Mucosa of descending colon (tissue), 3 donors: ENCODE data around the gene RUNX3. TPM values are rescaled to one million over a fixed set of nuclear protein-coding genes. Genes with fewer than 3 reads are reported as not detected.
A peak's percentile ranks its signal among the peaks of the same experiment; 100 is the strongest.

ENCODE experiments used
- ATAC-seq: fragments of 200-7000 bp; cut with Tn5 transposase; one replicate; pipeline ENCODE4 v1.9.1; 2020; ENCODE audit warnings: mild to moderate bottlenecking, moderate library complexity
- DNase-seq, 3 donors: peaks; one replicate each; pipeline ENCODE4 v3.0.0-alpha.2; 2020
- H3K36me3 ChIP-seq: fragments of 200-600 bp; one replicate; pipeline ENCODE4 v1.8.0; 2021; ENCODE audit warnings: low read depth, mild to moderate bottlenecking
- H3K4me1 ChIP-seq: fragments of 200-600 bp; one replicate; pipeline ENCODE4 v1.8.0; 2021; ENCODE audit warnings: low read depth, mild to moderate bottlenecking
- H3K4me3 ChIP-seq: fragments of 200-600 bp; one replicate; pipeline ENCODE4 v1.8.0; 2021; ENCODE audit warnings: mild to moderate bottlenecking
- H3K9me3 ChIP-seq: fragments of 200-600 bp; one replicate; pipeline ENCODE4 v1.8.0; 2021; ENCODE audit warnings: mild to moderate bottlenecking
- CTCF ChIP-seq: fragments of 200-600 bp; IDR thresholded peaks from one replicate; pipeline ENCODE4 v1.8.0; 2022; ENCODE audit warnings: antibody characterized with exemption, mild to moderate bottlenecking
- intact Hi-C, 2 donors: fragments of 100-400 bp; cut with DNase I in 1 of 2; cut with micrococcal nuclease in 1 of 2; formaldehyde crosslinking; loops; one replicate each; pipeline versions ENCODE4 v1.11.0 to v1.11.1; 2022; cut with DNase I, micrococcal nuclease
- total RNA-seq, 3 donors: library from RNA; stranded (reverse); fragmentation: NEBNext Ultra II Directional in 2 of 3; extraction: Animal tissue kit (Norgen Biotek cat#: 25700) in 2 of 3; gene quantifications; one replicate each; pipeline versions ENCODE4 v1.2.1 to v1.2.4, GENCODE V29; 2021 to 2023
- donor health status: DM: no; HTN: no; CAD: no; lungs with moderate emphysema.
- donor health status: DM: no; HTN: no; CAD: no.
- donor health status: DM: no; HTN: yes; CAD: no.

The RUNX3 gene
- total RNA-seq, 3 donors from 2014 or later: 3.2 to 6.1 (median 5.0) TPM

- peak in 2 of 3 donors; percentile 20 to 42 for DNase-seq
- Histone ChIP-seq H3K36me3 (no peaks in the 10 kb centered on the region), H3K4me3 (no peak overlapping the region), H3K4me1 (peaks cover 8% of the 10 kb centered on the region), H3K9me3 (peaks cover 9% of the 10 kb centered on the region)
- no peak for ATAC-seq
- TF ChIP-seq CTCF: no peak
- intact Hi-C loops: no loop called here
Observed at GRCh38 chr1:24896596-24897262, 33.3 kb downstream of the RUNX3 start.

GRCh38 chr1:24896176-24896575 lies 33.9 kb downstream of the RUNX3 start:
- H3K9me3 ChIP-seq: peaks cover 9% of the 10 kb centered on the region
- H3K4me3 ChIP-seq: no peak overlapping the region
- peaks cover 8% of the 10 kb centered on the region for H3K4me1 ChIP-seq
- ATAC-seq (no peak), DNase-seq (peak in 2 of 3 donors; percentile 2 to 29)
- intact Hi-C loops: no loop called here
- TF ChIP-seq CTCF: no peak
- no peaks in the 10 kb centered on the region for H3K36me3 ChIP-seq

- TF ChIP-seq CTCF: no peak
- Histone ChIP-seq H3K4me1 (peaks cover 11% of the 10 kb centered on the region), H3K36me3 (no peaks in the 10 kb centered on the region), H3K9me3 (peaks cover 9% of the 10 kb centered on the region), H3K4me3 (no peak overlapping the region)
- intact Hi-C loops: no loop called here
- DNase-seq (no peak), ATAC-seq (no peak)
Observed at GRCh38 chr1:24895511-24895910, 34.6 kb downstream of the RUNX3 start.

- Histone ChIP-seq H3K4me1 (peaks cover 11% of the 10 kb centered on the region), H3K36me3 (no peaks in the 10 kb centered on the region), H3K9me3 (peaks cover 9% of the 10 kb centered on the region), H3K4me3 (no peak overlapping the region)
- ATAC-seq (no peak), DNase-seq (peak in 2 of 3 donors; percentile 21 to 22)
- intact Hi-C loops: no loop called here
- TF ChIP-seq CTCF: no peak
Observed at GRCh38 chr1:24894002-24894401, 36.1 kb downstream of the RUNX3 start.

- TF ChIP-seq CTCF: no peak
- intact Hi-C loops: no loop called here
- peak; percentile 59 to 80 (median 61) for DNase-seq
- Histone ChIP-seq H3K9me3 (peaks cover 9% of the 10 kb centered on the region), H3K4me1 (peaks cover 11% of the 10 kb centered on the region), H3K36me3 (no peaks in the 10 kb centered on the region), H3K4me3 (no peak overlapping the region)
- ATAC-seq: peak; percentile 76
Observed at GRCh38 chr1:24893431-24893830, 36.6 kb downstream of the RUNX3 start.
